ENCODE data around the gene CIDEC. TPM values are rescaled to one million over a fixed set of nuclear protein-coding genes. Genes with fewer than 3 reads are reported as not detected.
A peak's percentile ranks its signal among the peaks of the same experiment; 100 is the strongest.

Gene CIDEC
- total RNA-seq, 4 donors from 2014 or later = 12.5 to 34.7 (median 26.1) TPM

- no peak for TF ChIP-seq CTCF (IDR thresholded peaks at IDR 0.05)
- TF ChIP-seq POLR2A (IDR thresholded peaks at IDR 0.05) = no peak
- no peak for TF ChIP-seq EP300 (IDR thresholded peaks at IDR 0.05)
- TF ChIP-seq POLR2AphosphoS5 (IDR thresholded peaks at IDR 0.05) = no peak
- Histone ChIP-seq H3K27me3 (no peaks in the 10 kb centered on the region), H3K36me3 (no peaks in the 10 kb centered on the region), H3K9me3 (no peaks in the 10 kb centered on the region), H3K4me1 (peaks cover 33% of the 10 kb centered on the region), H3K4me3 (no peak overlapping the region), H3K27ac (peak overlapping the region; percentile 79)
- 68% methylated on average over 16 of the region's 16 CpGs for WGBS
- DNase-seq (ENCODE audit: low spot score in 2 of 2) = peak; percentile 80 to 86
Observed at GRCh38 chr3:9864200-9864927, 15.7 kb downstream of the CIDEC start.

- Histone ChIP-seq H3K27me3 (no peaks in the 10 kb centered on the region), H3K9me3 (no peaks in the 10 kb centered on the region), H3K27ac (peak overlapping the region; percentile 34), H3K4me3 (peak overlapping the region; percentile 45), H3K36me3 (no peaks in the 10 kb centered on the region), H3K4me1 (peaks cover 33% of the 10 kb centered on the region)
- DNase-seq (ENCODE audit: low spot score in 2 of 2) = no peak
- TF ChIP-seq POLR2A (IDR thresholded peaks at IDR 0.05) (no peak), POLR2AphosphoS5 (IDR thresholded peaks at IDR 0.05) (no peak), CTCF (IDR thresholded peaks at IDR 0.05) (no peak), EP300 (IDR thresholded peaks at IDR 0.05) (no peak)
- WGBS = 53% methylated on average over 11 of the region's 22 CpGs
Observed at GRCh38 chr3:9863058-9863772, 16.8 kb downstream of the CIDEC start.

- peak overlapping the region; percentile 34 for H3K27ac ChIP-seq
- H3K27me3 ChIP-seq = no peaks in the 10 kb centered on the region
- no peak for TF ChIP-seq EP300 (IDR thresholded peaks at IDR 0.05)
- peak in 1 of 2 donors; percentile 54 for TF ChIP-seq CTCF (IDR thresholded peaks at IDR 0.05)
- TF ChIP-seq POLR2A (IDR thresholded peaks at IDR 0.05) = no peak
- TF ChIP-seq POLR2AphosphoS5 (IDR thresholded peaks at IDR 0.05) = no peak
- H3K9me3 ChIP-seq = no peaks in the 10 kb centered on the region
- H3K36me3 ChIP-seq = no peaks in the 10 kb centered on the region
- H3K4me1 ChIP-seq = peaks cover 33% of the 10 kb centered on the region
- H3K4me3 ChIP-seq = peak overlapping the region; percentile 45
- DNase-seq (ENCODE audit: low spot score in 2 of 2) = peak; percentile 74 to 84
- 21% methylated on average over 29 of the region's 45 CpGs for WGBS
Observed at GRCh38 chr3:9862391-9863057, 17.5 kb downstream of the CIDEC start.

GRCh38 chr3:9861626-9862130 is 18.4 kb downstream of the CIDEC start:
- no peaks in the 10 kb centered on the region for H3K27me3 ChIP-seq
- DNase-seq (ENCODE audit: low spot score in 2 of 2) = no peak
- no peak for TF ChIP-seq POLR2A (IDR thresholded peaks at IDR 0.05)
- TF ChIP-seq POLR2AphosphoS5 (IDR thresholded peaks at IDR 0.05) = no peak
- TF ChIP-seq CTCF (IDR thresholded peaks at IDR 0.05) = no peak
- no peak for TF ChIP-seq EP300 (IDR thresholded peaks at IDR 0.05)
- peaks cover 33% of the 10 kb centered on the region for H3K4me1 ChIP-seq
- no peak overlapping the region for H3K27ac ChIP-seq
- no peak overlapping the region for H3K4me3 ChIP-seq
- H3K9me3 ChIP-seq = no peaks in the 10 kb centered on the region
- no peaks in the 10 kb centered on the region for H3K36me3 ChIP-seq
- 97% methylated on average over 5 of the region's 5 CpGs for WGBS
